AG04450 (cell line): ENCODE results near the gene ACOT7. TPM values are rescaled to one million over a fixed set of nuclear protein-coding genes. Genes with fewer than 3 reads are reported as not detected.

ENCODE experiments used
- CTCF ChIA-PET: fragments of 300-600, 350-600 bp; formaldehyde crosslinking; extraction: SDS; loops from one replicate; lab custom pipeline; 2022; ENCODE audit warnings: antibody characterized with exemption, inconsistent platforms; lab: Charles Lee
- POLR2A ChIA-PET: fragments of 350-600 bp; formaldehyde crosslinking; extraction: SDS; loops from one replicate; lab custom pipeline; 2021; ENCODE audit warnings: antibody characterized with exemption, inconsistent platforms; lab: Yijun Ruan, JAX
- DNase-seq: peaks from one replicate; pipeline ENCODE4 v3.0.0-alpha.2; 2011; ENCODE audit warnings: low read depth, low spot score
- H3K27ac ChIP-seq: one replicate; pipeline ENCODE4 v1.5.1; 2012; ENCODE audit warnings: low read depth, low read length, control low read depth
- H3K27me3 ChIP-seq: one replicate; pipeline ENCODE4 v1.6.0; 2012; ENCODE audit warnings: low read length; ENCODE audit not compliant: control insufficient read depth, insufficient read depth
- H3K4me3 ChIP-seq: 2 replicates; pipeline ENCODE4 v1.5.1; 2011; ENCODE audit warnings: mild to moderate bottlenecking, low read depth, low read length, control low read depth
- H3K9me3 ChIP-seq: 2 replicates; pipeline ENCODE4 v1.5.1; 2012; ENCODE audit warnings: low read length; ENCODE audit not compliant: control insufficient read depth, insufficient read depth
- CTCF ChIP-seq: IDR thresholded peaks from 2 replicates; pipeline ENCODE4 v1.5.1; 2011; ENCODE audit warnings: low read depth, low read length, control low read depth, inconsistent platforms
- polyA plus RNA-seq: library from polyadenylated mRNA; depleted of rRNA; stranded (reverse); fragments of >200 nt; gene quantifications from 2 replicates; pipeline ENCODE4 v1.2.3, GENCODE V29; 2011

ACOT7 gene
- polyA plus RNA-seq, 1 experiment: 80.1 TPM

DNA sequence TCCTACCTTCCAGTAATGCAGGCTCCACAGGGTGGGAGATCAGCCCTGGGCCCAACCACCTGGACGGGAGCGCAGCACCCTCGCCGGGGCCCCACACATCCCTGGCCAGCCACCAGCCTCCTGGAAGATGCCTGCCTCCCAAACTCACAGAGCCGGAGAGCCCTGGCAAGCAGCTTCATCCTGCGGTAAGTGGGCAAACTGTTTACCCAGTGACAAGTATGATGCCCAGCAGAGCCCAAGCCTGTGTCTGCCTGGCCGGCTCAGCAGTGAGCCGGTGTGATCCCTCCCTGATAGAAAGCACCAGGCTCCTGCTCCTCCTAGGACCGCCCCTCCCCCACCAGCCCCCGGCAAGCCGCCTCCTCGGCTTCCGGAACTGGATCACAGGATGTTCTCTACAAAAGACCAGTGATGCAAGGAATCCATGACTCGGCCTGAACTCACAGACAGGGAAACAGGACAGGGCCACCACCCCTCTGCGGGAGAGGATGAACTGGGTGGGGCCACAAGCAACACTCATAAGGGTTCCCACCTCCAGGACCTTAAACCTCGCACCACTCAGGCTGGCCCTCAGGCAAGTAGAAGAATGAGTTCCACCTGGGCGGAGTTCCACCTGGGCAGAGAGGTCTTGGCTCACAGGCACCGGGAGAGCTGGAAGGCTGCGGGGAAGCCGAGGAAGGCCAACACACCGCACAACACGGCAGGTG, 7.9 kb downstream of the ACOT7 start:
- peak overlapping the region; percentile 61 for H3K27ac ChIP-seq
- H3K4me3 ChIP-seq: peak overlapping the region; percentile 47
- H3K9me3 ChIP-seq: peaks cover 3% of the 10 kb centered on the region; the same call in 1 of the 2 replicates
- TF ChIP-seq CTCF: no peak
- no peak for DNase-seq
- ChIA-PET POLR2A (no interaction called here), CTCF (interaction anchor here (0.7 to 5.1 kb wide), 3 partner anchors 23 to 53 kb away, joined by 4 to 41 read pairs (median 9); no protein-coding TSS in a partner anchor)
- no peaks in the 10 kb centered on the region for H3K27me3 ChIP-seq

GRCh38 chr1:6384962-6385361, 8.6 kb downstream of the ACOT7 start:
- Histone ChIP-seq H3K9me3 (peaks cover 3% of the 10 kb centered on the region; the same call in 1 of the 2 replicates), H3K4me3 (peak overlapping the region; percentile 47), H3K27me3 (no peaks in the 10 kb centered on the region), H3K27ac (peak overlapping the region; percentile 61)
- no peak for TF ChIP-seq CTCF
- CTCF ChIA-PET: interaction anchor here (1.4 to 5.1 kb wide), 3 partner anchors 20 to 54 kb away, joined by 6 to 41 read pairs (median 9); no protein-coding TSS in a partner anchor
- POLR2A ChIA-PET: no interaction called here
- no peak for DNase-seq

DNA sequence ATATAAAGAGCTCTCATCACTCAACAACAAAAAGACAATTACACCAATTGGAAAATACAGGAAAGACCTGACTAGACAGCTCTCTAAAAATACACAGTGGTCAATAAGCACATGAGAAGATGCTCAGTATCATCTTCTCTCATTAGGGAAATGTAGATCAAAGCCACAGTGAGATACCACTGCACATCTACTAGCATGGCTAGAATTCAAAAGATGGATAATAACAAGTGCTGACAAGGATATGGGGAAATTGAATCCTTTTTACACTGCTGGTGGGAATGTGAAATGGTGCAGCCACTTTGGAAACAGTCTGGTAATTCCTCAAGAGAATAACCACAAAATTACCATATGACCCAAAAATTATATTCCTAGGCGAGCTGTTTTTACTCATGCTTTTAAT, 9.4 kb downstream of the ACOT7 start:
- Histone ChIP-seq H3K4me3 (no peak overlapping the region), H3K27me3 (no peaks in the 10 kb centered on the region), H3K27ac (no peak overlapping the region), H3K9me3 (peaks cover 3% of the 10 kb centered on the region; the same call in 1 of the 2 replicates)
- no peak for TF ChIP-seq CTCF
- POLR2A ChIA-PET: interaction anchor here (1.0 kb wide), 1 partner anchor 9 kb away, joined by 3 read pairs; the partner anchor contains the start of gene ACOT7
- no peak for DNase-seq
- CTCF ChIA-PET: interaction anchor here (1.4 to 5.1 kb wide), 3 partner anchors 21 to 54 kb away, joined by 6 to 41 read pairs (median 9); no protein-coding TSS in a partner anchor

GRCh38 chr1:6380037-6380436, 13.5 kb downstream of the ACOT7 start:
- no peak overlapping the region for H3K4me3 ChIP-seq
- TF ChIP-seq CTCF: no peak
- ChIA-PET POLR2A (no interaction called here), CTCF (interaction anchor here (1.4 kb wide), 1 partner anchor 109 kb away, joined by 3 read pairs; no protein-coding TSS in a partner anchor)
- H3K9me3 ChIP-seq: peaks cover 3% of the 10 kb centered on the region; the same call in 1 of the 2 replicates
- no peaks in the 10 kb centered on the region for H3K27me3 ChIP-seq
- H3K27ac ChIP-seq: no peak overlapping the region
- DNase-seq: no peak

DNA sequence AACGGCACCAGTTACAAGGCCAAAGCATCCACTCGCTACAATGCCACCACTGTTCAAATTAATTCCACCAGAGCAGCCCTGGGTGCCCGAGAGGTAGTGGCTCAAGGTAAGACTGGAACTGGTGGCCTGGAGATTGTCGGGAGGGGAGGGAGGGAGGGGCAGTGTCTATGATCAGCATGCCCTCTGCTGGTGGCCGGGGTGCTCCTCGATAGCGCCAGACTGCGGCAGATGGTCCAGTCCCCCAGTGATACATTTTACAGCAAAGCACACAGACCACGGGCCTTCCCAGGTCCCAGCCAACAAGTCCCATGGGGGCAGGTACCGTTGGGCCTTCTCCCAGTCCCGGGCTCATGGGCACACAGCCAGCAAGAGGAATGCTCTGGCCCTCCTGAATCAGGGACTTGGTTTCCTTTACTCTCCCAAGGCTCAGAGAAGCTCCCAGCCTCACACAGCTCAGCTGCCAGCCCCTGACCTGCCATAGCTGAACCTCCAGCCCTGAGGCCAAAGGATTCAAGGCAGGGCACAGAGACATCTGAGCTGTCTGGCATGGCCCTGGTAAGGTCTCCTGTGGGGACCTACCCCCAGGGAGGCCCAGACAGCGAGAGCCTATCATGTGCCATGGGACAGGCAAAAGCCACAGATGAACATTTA, 15.3 kb downstream of the ACOT7 start:
- H3K4me3 ChIP-seq: no peak overlapping the region
- no peak overlapping the region for H3K27ac ChIP-seq
- 0 out of 2 replicates have a peak, but pooled peaks have one; percentile 7 for TF ChIP-seq CTCF
- no peaks in the 10 kb centered on the region for H3K27me3 ChIP-seq
- POLR2A ChIA-PET: no interaction called here
- no peak for DNase-seq
- no peaks in the 10 kb centered on the region; the same call in 1 of the 2 replicates for H3K9me3 ChIP-seq
- CTCF ChIA-PET: interaction anchor here (1.2 to 1.3 kb wide), 2 partner anchors 16 to 60 kb away, joined by 3 to 4 read pairs; no protein-coding TSS in a partner anchor
